ENCODE results near the gene RYR1.

- TF ChIP-seq CTCF (IDR thresholded peaks at IDR 0.05) (no peak), EZH2 (IDR thresholded peaks at IDR 0.05; ENCODE audit: borderline replicate concordance, insufficient read depth, low read depth, low read length, poor library complexity, severe bottlenecking) (no peak)
Measured at GRCh38 chr19:38458991-38459390, 25.5 kb downstream of the RYR1 start.

All from B cell (primary cell).